WERI-Rb-1 (cell line): ENCODE measurements around the gene HEXB.
"Not testable (repeated sequence)": the region's sequence is repeated elsewhere in the genome, so short reads cannot be mapped to it uniquely, and the experiment has no call there.

Experiments
- DNase-seq: peaks from one replicate; pipeline ENCODE4 v3.0.0-alpha.2; 2020
- H3K27ac ChIP-seq: fragments of 250-450 bp; sonication (Bioruptor Pico); 2 replicates; pipeline ENCODE4 v1.5.1; 2020; ENCODE audit warnings: mild to moderate bottlenecking, moderate library complexity
- H3K27me3 ChIP-seq: fragments of 250-450 bp; sonication (Bioruptor Pico); 2 replicates; pipeline ENCODE4 v1.5.1; 2021; ENCODE audit warnings: mild to moderate bottlenecking, low read depth, moderate library complexity; ENCODE audit not compliant: insufficient read depth, severe bottlenecking
- H3K36me3 ChIP-seq: fragments of 250-450 bp; sonication (Bioruptor Pico); 2 replicates; pipeline ENCODE4 v1.5.1; 2020; ENCODE audit warnings: mild to moderate bottlenecking, moderate library complexity
- H3K4me3 ChIP-seq: 2 replicates; pipeline ENCODE4 v1.5.1; 2011; ENCODE audit warnings: low read depth, mild to moderate bottlenecking, control low read depth, low read length
- H3K9me3 ChIP-seq: fragments of 250-450 bp; sonication (Bioruptor Pico); 2 replicates; pipeline ENCODE4 v1.5.1; 2021; ENCODE audit warnings: mild to moderate bottlenecking, moderate library complexity; ENCODE audit not compliant: severe bottlenecking
- CTCF ChIP-seq: IDR thresholded peaks from 2 replicates; pipeline ENCODE4 v1.5.1; 2011; ENCODE audit warnings: low read depth, mild to moderate bottlenecking, control low read depth, inconsistent platforms, low read length

The HEXB gene

GRCh38 chr5:74725331-74725730 is 40.3 kb downstream of the HEXB start:
- Histone ChIP-seq H3K36me3 (peaks cover 53% of the 10 kb centered on the region), H3K27me3 (no peaks in the 10 kb centered on the region), H3K4me3 (no peak overlapping the region), H3K27ac (no peak overlapping the region), H3K9me3 (no peaks in the 10 kb centered on the region)
- TF ChIP-seq CTCF, result no peak
- no peak for DNase-seq

- DNase-seq, result no peak
- peaks cover 40% of the 10 kb centered on the region for H3K36me3 ChIP-seq
These were observed 51.7 kb downstream of the HEXB start for GRCh38 chr5:74736759-74737158.

GRCh38 chr5:74738406-74738805 is 53.4 kb downstream of the HEXB start:
- no peak for DNase-seq

More at GRCh38 chr5:74736759-74737158, 51.7 kb downstream of the HEXB start:
- Histone ChIP-seq H3K4me3 (no peak overlapping the region), H3K27ac (no peak overlapping the region), H3K27me3 (no peaks in the 10 kb centered on the region), H3K9me3 (no peaks in the 10 kb centered on the region)
- TF ChIP-seq CTCF, result no peak

GRCh38 chr5:74748742-74749141 is 63.7 kb downstream of the HEXB start:
- H3K9me3 ChIP-seq, H3K27ac ChIP-seq: not testable (repeated sequence)
- H3K36me3 ChIP-seq, result peaks cover 24% of the 10 kb centered on the region

More at GRCh38 chr5:74738406-74738805, 53.4 kb downstream of the HEXB start:
- H3K36me3 ChIP-seq, result peaks cover 35% of the 10 kb centered on the region
- H3K27ac ChIP-seq, result no peak overlapping the region
- H3K27me3 ChIP-seq, result no peaks in the 10 kb centered on the region
- no peaks in the 10 kb centered on the region for H3K9me3 ChIP-seq
- TF ChIP-seq CTCF, result no peak
- no peak overlapping the region for H3K4me3 ChIP-seq

GRCh38 chr5:74761241-74761640 is 76.2 kb downstream of the HEXB start:
- H3K36me3 ChIP-seq, result peaks cover 48% of the 10 kb centered on the region
- no peaks in the 10 kb centered on the region for H3K9me3 ChIP-seq
- no peak overlapping the region for H3K4me3 ChIP-seq
- no peak overlapping the region for H3K27ac ChIP-seq
- no peaks in the 10 kb centered on the region for H3K27me3 ChIP-seq
- DNase-seq, result no peak
- no peak for TF ChIP-seq CTCF

More at GRCh38 chr5:74748742-74749141, 63.7 kb downstream of the HEXB start:
- not testable (repeated sequence) for H3K27me3 ChIP-seq, H3K4me3 ChIP-seq, DNase-seq

- no peaks in the 10 kb centered on the region for H3K9me3 ChIP-seq
- H3K4me3 ChIP-seq, result no peak overlapping the region
- no peak for TF ChIP-seq CTCF
- no peak overlapping the region for H3K27ac ChIP-seq
- H3K36me3 ChIP-seq, result peaks cover 38% of the 10 kb centered on the region
- DNase-seq, result no peak
- H3K27me3 ChIP-seq, result no peaks in the 10 kb centered on the region
These were observed 77.6 kb downstream of the HEXB start for GRCh38 chr5:74762599-74762998.
